ENCODE results near the gene CYTH3.

CYTH3 gene

GRCh38 chr7:6279937-6280336 is 7.5 kb upstream of the CYTH3 start:
- DNase-seq (ENCODE audit: low read depth in 2 of 2) = no peak

GRCh38 chr7:6279341-6279740 is 6.9 kb upstream of the CYTH3 start:
- DNase-seq (ENCODE audit: low read depth in 2 of 2) = no peak

- no peak for DNase-seq (ENCODE audit: low read depth in 2 of 2)
Measured at GRCh38 chr7:6278749-6279310, 6.4 kb upstream of the CYTH3 start.

- no peak for DNase-seq (ENCODE audit: low read depth in 2 of 2)
Measured at GRCh38 chr7:6277476-6277875, 5.1 kb upstream of the CYTH3 start.

GRCh38 chr7:6276911-6277408 is 4.5 kb upstream of the CYTH3 start:
- no peak for DNase-seq (ENCODE audit: low read depth in 2 of 2)

- no peak for DNase-seq (ENCODE audit: low read depth in 2 of 2)
Measured at GRCh38 chr7:6274743-6275142, 2.3 kb upstream of the CYTH3 start.

GRCh38 chr7:6273917-6274630 is 1.6 kb upstream of the CYTH3 start:
- no peak for DNase-seq (ENCODE audit: low read depth in 2 of 2)

GRCh38 chr7:6273380-6273837 is 985 bp upstream of the CYTH3 start:
- DNase-seq (ENCODE audit: low read depth in 2 of 2) = no peak

GRCh38 chr7:6271694-6272440 is 557 bp downstream of the CYTH3 start:
- DNase-seq (ENCODE audit: low read depth in 2 of 2) = no peak

GRCh38 chr7:6271060-6271658 is 1.3 kb downstream of the CYTH3 start:
- DNase-seq (ENCODE audit: low read depth in 2 of 2) = peak in 1 of 2 donors; percentile 16

- no peak for DNase-seq (ENCODE audit: low read depth in 2 of 2)
Measured at GRCh38 chr7:6269527-6269926, 2.9 kb downstream of the CYTH3 start.

- DNase-seq (ENCODE audit: low read depth in 2 of 2) = no peak
Measured at GRCh38 chr7:6268907-6269306, 3.5 kb downstream of the CYTH3 start.

GRCh38 chr7:6268023-6268900 is 4.2 kb downstream of the CYTH3 start:
- DNase-seq (ENCODE audit: low read depth in 2 of 2) = no peak

- DNase-seq (ENCODE audit: low read depth in 2 of 2) = no peak
Measured at GRCh38 chr7:6266699-6267098, 5.7 kb downstream of the CYTH3 start.

- no peak for DNase-seq (ENCODE audit: low read depth in 2 of 2)
Measured at GRCh38 chr7:6262221-6262620, 10.2 kb downstream of the CYTH3 start.

GRCh38 chr7:6261699-6262098 is 10.7 kb downstream of the CYTH3 start:
- no peak for DNase-seq (ENCODE audit: low read depth in 2 of 2)

GRCh38 chr7:6260291-6261187 is 11.9 kb downstream of the CYTH3 start:
- no peak for DNase-seq (ENCODE audit: low read depth in 2 of 2)

GRCh38 chr7:6259257-6259656 is 13.2 kb downstream of the CYTH3 start:
- no peak for DNase-seq (ENCODE audit: low read depth in 2 of 2)

- no peak for DNase-seq (ENCODE audit: low read depth in 2 of 2)
Measured at GRCh38 chr7:6258440-6259182, 13.8 kb downstream of the CYTH3 start.

- DNase-seq (ENCODE audit: low read depth in 2 of 2) = no peak
Measured at GRCh38 chr7:6257675-6258074, 14.7 kb downstream of the CYTH3 start.

Measured in stimulated activated CD8-positive, alpha-beta memory T cell treated with anti-CD3 and anti-CD28 coated beads, Interleukin-2, amount 100 ng/mL, for 1 hour (primary cell).